ENCODE data around the gene LPIN1.

LPIN1 gene, protein sequence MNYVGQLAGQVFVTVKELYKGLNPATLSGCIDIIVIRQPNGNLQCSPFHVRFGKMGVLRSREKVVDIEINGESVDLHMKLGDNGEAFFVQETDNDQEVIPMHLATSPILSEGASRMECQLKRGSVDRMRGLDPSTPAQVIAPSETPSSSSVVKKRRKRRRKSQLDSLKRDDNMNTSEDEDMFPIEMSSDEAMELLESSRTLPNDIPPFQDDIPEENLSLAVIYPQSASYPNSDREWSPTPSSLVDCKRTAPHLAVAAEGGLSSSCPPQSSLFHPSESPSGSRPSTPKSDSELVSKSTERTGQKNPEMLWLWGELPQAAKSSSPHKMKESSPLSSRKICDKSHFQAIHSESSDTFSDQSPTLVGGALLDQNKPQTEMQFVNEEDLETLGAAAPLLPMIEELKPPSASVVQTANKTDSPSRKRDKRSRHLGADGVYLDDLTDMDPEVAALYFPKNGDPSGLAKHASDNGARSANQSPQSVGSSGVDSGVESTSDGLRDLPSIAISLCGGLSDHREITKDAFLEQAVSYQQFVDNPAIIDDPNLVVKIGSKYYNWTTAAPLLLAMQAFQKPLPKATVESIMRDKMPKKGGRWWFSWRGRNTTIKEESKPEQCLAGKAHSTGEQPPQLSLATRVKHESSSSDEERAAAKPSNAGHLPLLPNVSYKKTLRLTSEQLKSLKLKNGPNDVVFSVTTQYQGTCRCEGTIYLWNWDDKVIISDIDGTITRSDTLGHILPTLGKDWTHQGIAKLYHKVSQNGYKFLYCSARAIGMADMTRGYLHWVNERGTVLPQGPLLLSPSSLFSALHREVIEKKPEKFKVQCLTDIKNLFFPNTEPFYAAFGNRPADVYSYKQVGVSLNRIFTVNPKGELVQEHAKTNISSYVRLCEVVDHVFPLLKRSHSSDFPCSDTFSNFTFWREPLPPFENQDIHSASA

DNA sequence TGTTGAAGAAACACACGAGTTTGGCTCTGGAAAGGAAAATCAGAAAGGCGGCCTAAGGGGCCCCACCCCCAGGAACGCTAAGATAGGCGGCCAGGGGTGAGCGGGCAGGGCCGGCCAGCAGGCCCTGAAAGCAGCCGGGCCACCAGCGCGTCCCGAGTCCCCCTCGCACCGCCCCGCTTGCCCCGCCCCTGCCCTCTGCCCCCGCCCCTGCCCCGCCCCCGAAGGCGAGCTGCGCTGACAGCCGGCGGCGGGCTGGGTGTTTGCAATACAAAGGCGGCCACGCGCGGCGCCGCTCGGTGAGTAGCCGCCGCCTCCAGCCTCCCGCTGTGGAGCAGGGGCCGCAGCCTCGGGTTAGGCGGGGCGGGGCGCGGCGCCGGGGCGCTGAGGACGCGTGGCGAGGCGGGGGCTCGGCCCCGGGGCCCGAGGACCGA, at the start of gene LPIN1:
Gene LPIN1 (plus strand): TSS at position 257 of the 431 bp plus-strand sequence. CDS start 18,910 bp downstream, outside the sequence.
- DNase-seq: peak; percentile 79

GRCh38 chr2:11696736-11697102, 49.7 kb upstream of the LPIN1 start:
- DNase-seq: no peak

- DNase-seq: no peak
Observed at GRCh38 chr2:11697103-11697871, 49.1 kb upstream of the LPIN1 start.

GRCh38 chr2:11698009-11698922, 48.2 kb upstream of the LPIN1 start:
- no peak for DNase-seq

GRCh38 chr2:11699686-11700670, 46.5 kb upstream of the LPIN1 start:
- no peak for DNase-seq

GRCh38 chr2:11701206-11701605, 45.2 kb upstream of the LPIN1 start:
- no peak for DNase-seq

- DNase-seq: no peak
Observed at GRCh38 chr2:11701751-11702301, 44.6 kb upstream of the LPIN1 start.

GRCh38 chr2:11702946-11703345, 43.5 kb upstream of the LPIN1 start:
- no peak for DNase-seq

- DNase-seq: no peak
Observed at GRCh38 chr2:11703700-11704099, 42.7 kb upstream of the LPIN1 start.

DNA sequence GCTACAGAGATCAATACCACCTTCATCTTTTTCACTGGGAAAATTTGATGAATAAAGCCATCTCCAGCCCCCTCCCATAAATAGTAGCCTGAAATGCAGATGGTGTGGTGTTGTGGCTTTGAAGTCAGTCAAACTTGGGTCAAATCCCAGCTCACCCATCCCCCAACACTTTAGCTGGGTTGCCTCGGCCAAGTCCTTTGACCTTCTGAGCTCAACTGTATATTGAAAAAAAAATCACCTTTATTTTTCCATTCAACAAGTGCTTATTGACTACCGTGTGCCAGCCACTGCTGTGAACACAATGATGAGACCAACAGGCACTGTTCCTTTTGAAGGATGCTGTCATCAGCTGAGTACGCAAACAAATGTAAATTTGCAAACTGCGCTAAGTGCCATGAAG, 41.4 kb upstream of the LPIN1 start:
- DNase-seq: no peak

DNA sequence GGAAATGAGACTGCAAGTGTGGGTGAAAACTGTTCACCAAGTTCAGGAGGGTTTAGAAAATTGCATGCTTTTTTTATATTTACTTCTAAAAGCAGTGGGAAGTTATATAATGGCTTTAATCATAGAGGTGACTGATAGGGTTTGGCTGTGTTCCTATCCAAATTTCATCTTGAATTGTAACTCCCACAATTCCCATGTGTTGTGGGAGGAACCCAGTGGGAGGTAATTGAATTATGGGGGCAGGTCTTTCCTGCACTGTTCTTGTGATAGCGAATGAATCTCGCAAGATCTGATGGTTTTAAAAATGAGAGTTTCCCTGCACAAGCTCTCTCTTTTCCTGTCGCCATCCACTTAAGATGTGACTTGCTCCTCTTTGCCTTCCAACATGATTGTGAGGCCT, 40.7 kb upstream of the LPIN1 start:
- DNase-seq: no peak

DNA sequence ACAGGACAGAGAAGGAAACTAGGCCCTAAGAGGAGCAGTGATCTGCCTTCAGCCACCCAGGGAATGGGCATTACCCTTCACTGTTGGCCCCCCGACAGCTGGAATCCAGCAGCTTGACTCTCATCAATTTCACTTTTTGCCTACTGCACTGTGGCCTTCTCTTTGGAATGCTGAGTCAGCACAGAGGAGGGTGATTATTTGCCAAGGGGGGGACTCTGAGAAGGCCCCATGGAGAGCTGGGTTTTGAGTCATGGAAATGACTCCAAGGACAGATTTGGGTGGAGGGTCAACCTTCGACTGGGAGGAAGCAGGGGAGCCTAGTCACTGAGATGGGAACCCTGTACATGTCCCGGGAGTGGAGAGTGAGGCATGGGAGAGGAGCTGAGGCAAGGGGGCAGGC, 38.3 kb upstream of the LPIN1 start:
- DNase-seq: no peak

- DNase-seq: no peak
Observed at GRCh38 chr2:11709293-11709692, 37.1 kb upstream of the LPIN1 start.

GRCh38 chr2:11710210-11710609, 36.2 kb upstream of the LPIN1 start:
- DNase-seq: no peak

DNA sequence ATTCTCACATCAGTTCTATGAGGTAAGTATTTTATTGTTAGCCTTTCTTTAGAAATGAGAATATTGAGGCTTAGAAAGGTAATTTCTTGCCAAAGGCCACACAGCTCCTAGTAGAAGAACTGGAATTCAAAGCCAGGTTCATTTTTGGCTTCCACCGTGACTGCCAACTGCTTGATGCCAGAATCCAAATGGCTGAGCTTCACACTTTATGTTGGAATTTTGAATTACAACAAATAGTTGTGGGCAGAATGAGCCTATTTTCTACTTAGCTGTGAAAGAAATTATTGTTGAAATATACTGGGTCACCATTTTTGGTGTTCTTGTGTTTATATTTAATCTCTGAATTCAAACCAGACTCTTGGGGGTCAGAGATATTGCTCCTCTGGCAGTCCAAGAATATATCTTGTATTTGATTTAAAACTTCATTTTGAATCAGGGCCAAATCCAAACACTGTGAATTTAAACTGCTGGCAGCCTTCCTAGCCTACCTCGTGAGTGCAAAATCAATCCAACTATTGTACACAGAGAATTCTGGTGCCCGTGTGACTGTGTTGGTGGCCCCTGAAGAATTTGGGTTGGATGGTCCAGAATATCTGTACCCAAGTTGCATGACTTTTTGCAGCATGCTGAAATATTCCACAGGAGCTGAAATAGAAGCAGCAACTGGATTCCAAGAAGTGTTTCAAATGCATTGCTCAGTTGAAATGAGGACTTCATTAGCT, 35.6 kb upstream of the LPIN1 start:
- no peak for DNase-seq

DNA sequence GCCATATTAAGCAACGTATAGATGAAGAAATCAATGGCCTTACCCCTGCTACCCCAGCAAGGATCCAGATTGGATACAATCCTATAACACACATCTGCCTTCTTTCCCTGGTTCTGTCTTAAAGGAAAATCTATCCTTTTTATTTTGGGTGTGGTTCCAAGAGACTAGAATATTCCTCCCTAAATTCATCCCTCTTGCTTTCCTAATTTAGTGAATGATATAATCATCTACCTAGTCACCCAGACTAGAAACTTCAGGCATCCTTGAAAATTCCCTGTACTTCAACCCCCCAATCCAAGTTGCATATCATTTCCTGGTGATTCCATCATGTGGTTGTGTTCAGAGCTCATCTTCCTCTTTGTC, 35.1 kb upstream of the LPIN1 start:
- DNase-seq: no peak

DNA sequence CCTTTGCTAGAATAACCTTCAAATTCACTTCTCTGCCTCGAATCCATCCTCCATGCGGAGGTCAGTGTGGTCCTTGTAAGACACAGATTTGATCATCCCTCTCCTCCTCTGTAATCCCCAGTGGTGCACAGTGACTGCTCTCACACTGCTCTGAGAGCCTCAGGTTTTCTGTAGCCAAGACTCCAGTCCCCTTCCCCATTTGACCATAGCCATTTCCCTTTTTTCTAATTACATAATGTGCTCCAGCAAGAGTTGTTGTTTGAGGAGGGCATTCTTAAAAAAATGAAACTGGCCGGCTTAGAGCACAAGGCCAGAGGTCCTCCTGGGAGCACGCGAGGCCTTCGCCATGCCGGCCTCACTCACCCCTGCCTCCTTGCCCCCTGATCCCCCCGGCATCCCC, 34.7 kb upstream of the LPIN1 start:
- no peak for DNase-seq

DNA sequence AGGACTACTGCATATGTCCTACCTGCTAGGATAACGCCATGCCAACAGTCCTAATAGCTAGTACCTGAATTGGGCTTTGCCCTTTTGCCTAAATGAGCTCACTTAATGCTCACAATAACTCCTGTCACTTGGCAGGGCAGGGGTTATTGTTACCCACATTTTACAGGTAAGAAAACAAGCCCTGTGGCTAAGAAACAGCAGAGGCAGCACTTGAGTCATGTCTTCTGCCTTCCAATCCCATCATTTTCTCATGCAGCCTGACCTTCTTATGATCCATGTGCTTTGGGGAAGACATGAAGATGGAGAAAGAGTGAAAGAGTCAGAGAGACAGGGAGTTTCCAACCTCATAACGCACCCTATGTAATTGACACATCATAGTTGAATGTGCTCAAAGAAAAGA, 33.6 kb upstream of the LPIN1 start:
- DNase-seq: no peak

- DNase-seq: no peak
Observed at GRCh38 chr2:11713815-11714214, 32.6 kb upstream of the LPIN1 start.
